ENCODE measurements around the gene ARSG.
"Not testable (repeated sequence)": the region's sequence is repeated elsewhere in the genome, so short reads cannot be mapped to it uniquely, and the experiment has no call there.

DNA sequence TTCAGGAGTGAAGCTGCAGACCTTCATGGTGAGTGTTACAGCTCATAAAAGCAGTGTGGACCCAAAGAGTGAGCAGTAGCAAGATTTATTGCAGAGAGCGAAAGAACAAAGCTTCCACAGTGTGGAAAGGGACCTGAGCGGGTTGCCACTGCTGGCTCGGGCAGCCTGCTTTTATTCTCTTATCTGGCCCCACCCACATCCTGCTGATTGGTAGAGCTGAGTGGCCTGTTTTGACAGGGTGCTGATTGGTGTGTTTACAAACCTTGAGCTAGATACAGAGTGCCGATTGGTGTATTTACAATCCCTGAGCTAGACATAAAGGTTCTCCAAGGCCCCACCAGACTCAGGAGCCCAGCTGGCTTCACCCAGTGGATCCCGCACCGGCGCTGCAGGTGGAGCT lies 17.2 kb downstream of the ARSG start:
- TF ChIP-seq CTCF, POLR2A (IDR thresholded peaks at IDR 0.05): not testable (repeated sequence)
